ENCODE data around the gene LRRFIP2. TPM values are rescaled to one million over a fixed set of nuclear protein-coding genes. Genes with fewer than 3 reads are reported as not detected.

LRRFIP2 gene
- total and polyA plus RNA-seq, 12 donors, result 34.2 to 161 (median 46.2) TPM

- DNase-seq, result peak in 4 of 7 donors; percentile 22 to 43 (median 34)
- TF ChIP-seq CTCF (IDR thresholded peaks at IDR 0.05), result no peak
- no peak for TF ChIP-seq POLR2A (IDR thresholded peaks at IDR 0.05)
- H3K27ac ChIP-seq, result no peak overlapping the region
- intact Hi-C loops (cut with DNase I), result no loop called here
- H3K27me3 ChIP-seq, result no peaks in the 10 kb centered on the region
- H3K4me1 ChIP-seq (replicated peaks in 1 of 2), result peaks cover 0 to 3% of the 10 kb centered on the region in 2 donors
- H3K36me3 ChIP-seq (replicated peaks in 1 of 2), result no peaks in the 10 kb centered on the region
- H3K4me3 ChIP-seq, result no peak overlapping the region
- no peaks in the 10 kb centered on the region for H3K9me3 ChIP-seq (replicated peaks in 1 of 3)
- WGBS, 4 donors, result 71 to 78% (median 72%) methylated on average over 4 to 6 of the region's 6 CpGs
Measured at GRCh38 chr3:37086918-37087317, 87.5 kb downstream of the LRRFIP2 start.

GRCh38 chr3:37082317-37082716, 92.1 kb downstream of the LRRFIP2 start:
- no peak overlapping the region for H3K27ac ChIP-seq
- intact Hi-C loops (cut with DNase I), result no loop called here
- no peak for DNase-seq
- H3K27me3 ChIP-seq, result no peaks in the 10 kb centered on the region
- no peak for TF ChIP-seq CTCF (IDR thresholded peaks at IDR 0.05)
- TF ChIP-seq POLR2A (IDR thresholded peaks at IDR 0.05), result no peak
- H3K4me1 ChIP-seq (replicated peaks in 1 of 2), result peaks cover 0 to 3% of the 10 kb centered on the region in 2 donors
- H3K36me3 ChIP-seq (replicated peaks in 1 of 2), result no peaks in the 10 kb centered on the region
- H3K9me3 ChIP-seq (replicated peaks in 1 of 3), result no peaks in the 10 kb centered on the region
- WGBS, 4 donors, result 89 to 98% (median 93%) methylated on average over 3 of the region's 3 CpGs
- H3K4me3 ChIP-seq, result no peak overlapping the region

GRCh38 chr3:37075955-37076354, 98.4 kb downstream of the LRRFIP2 start:
- no peak overlapping the region for H3K27ac ChIP-seq
- H3K4me3 ChIP-seq, result no peak overlapping the region
- no peaks in the 10 kb centered on the region for H3K27me3 ChIP-seq
- H3K36me3 ChIP-seq (replicated peaks in 1 of 2), result peaks cover 0 to 7% of the 10 kb centered on the region in 2 donors
- intact Hi-C loops (cut with DNase I), result no loop called here
- peaks cover 0 to 6% of the 10 kb centered on the region in 2 donors for H3K4me1 ChIP-seq (replicated peaks in 1 of 2)
- no peak for TF ChIP-seq POLR2A (IDR thresholded peaks at IDR 0.05)
- TF ChIP-seq CTCF (IDR thresholded peaks at IDR 0.05), result no peak
- no peaks in the 10 kb centered on the region for H3K9me3 ChIP-seq (replicated peaks in 1 of 3)
- 92 to 100% (median 97%) methylated on average over 1 of the region's 1 CpG for WGBS, 4 donors
- DNase-seq, result no peak

GRCh38 chr3:37074178-37074577, 100.2 kb downstream of the LRRFIP2 start:
- peaks cover 0 to 7% of the 10 kb centered on the region in 2 donors for H3K36me3 ChIP-seq (replicated peaks in 1 of 2)
- WGBS, 4 donors, result 61 to 87% (median 75%) methylated on average over 3 of the region's 3 CpGs
- no peaks in the 10 kb centered on the region for H3K9me3 ChIP-seq (replicated peaks in 1 of 3)
- DNase-seq, result no peak
- H3K27me3 ChIP-seq, result no peaks in the 10 kb centered on the region
- TF ChIP-seq POLR2A (IDR thresholded peaks at IDR 0.05) (no peak), CTCF (IDR thresholded peaks at IDR 0.05) (no peak)
- H3K4me1 ChIP-seq (replicated peaks in 1 of 2), result peaks cover 0 to 6% of the 10 kb centered on the region in 2 donors
- H3K4me3 ChIP-seq, result no peak overlapping the region
- intact Hi-C loops (cut with DNase I), result no loop called here
- H3K27ac ChIP-seq, result no peak overlapping the region
